Glutamatergic neuron (in vitro differentiated cells): ENCODE data around the gene MAP2. TPM values are rescaled to one million over a fixed set of nuclear protein-coding genes. Genes with fewer than 3 reads are reported as not detected.

Source experiments
- DNase-seq: peaks from one replicate; pipeline ENCODE4 v3.0.0; 2022
- H3K27ac Mint-ChIP-seq: one replicate; pipeline ENCODE4 v1.8.0; 2020; ENCODE audit warnings: mild to moderate bottlenecking, mixed read lengths, inconsistent platforms; ENCODE audit not compliant: unreplicated experiment
- H3K27me3 Mint-ChIP-seq: one replicate; pipeline ENCODE4 v1.8.0; 2020; ENCODE audit warnings: mild to moderate bottlenecking, moderate library complexity, mixed read lengths, inconsistent platforms; ENCODE audit not compliant: unreplicated experiment
- H3K36me3 Mint-ChIP-seq: one replicate; pipeline ENCODE4 v1.8.0; 2020; ENCODE audit warnings: mild to moderate bottlenecking, mixed read lengths, inconsistent platforms; ENCODE audit not compliant: unreplicated experiment
- H3K4me1 Mint-ChIP-seq: one replicate; pipeline ENCODE4 v1.8.0; 2020; ENCODE audit warnings: mild to moderate bottlenecking, low read depth, mixed read lengths, inconsistent platforms; ENCODE audit not compliant: unreplicated experiment
- H3K4me3 Mint-ChIP-seq: one replicate; pipeline ENCODE4 v1.8.0; 2020; ENCODE audit warnings: mild to moderate bottlenecking, mixed read lengths, inconsistent platforms; ENCODE audit not compliant: unreplicated experiment
- H3K9me3 Mint-ChIP-seq: one replicate; pipeline ENCODE4 v1.8.0; 2020; ENCODE audit warnings: mild to moderate bottlenecking, moderate library complexity, mixed read lengths, inconsistent platforms; ENCODE audit not compliant: unreplicated experiment
- CTCF ChIP-seq: fragments of 200-600 bp; sonication (generic); IDR thresholded peaks from one replicate; pipeline ENCODE4 v1.5.0; 2021; ENCODE audit not compliant: partially characterized antibody, unreplicated experiment
- total RNA-seq: library from RNA; stranded (reverse); fragmentation: NEBNext Ultra II Directional; extraction: Animal tissue kit (Norgen Biotek cat#: 25700); gene quantifications from one replicate; pipeline ENCODE4 v1.2.1, GENCODE V29; 2021; ENCODE audit not compliant: unreplicated experiment

MAP2 gene
- total RNA-seq, 1 donor from 2014 or later = 177 TPM

GRCh38 chr2:209505410-209505809 lies 81.6 kb downstream of the MAP2 start:
- TF ChIP-seq CTCF = no peak
- H3K4me1 Mint-ChIP-seq = no peaks in the 10 kb centered on the region
- no peaks in the 10 kb centered on the region for H3K9me3 Mint-ChIP-seq
- peaks cover 2% of the 10 kb centered on the region for H3K27me3 Mint-ChIP-seq
- no peak for DNase-seq
- no peaks in the 10 kb centered on the region for H3K36me3 Mint-ChIP-seq
- H3K4me3 Mint-ChIP-seq = no peak overlapping the region
- no peak overlapping the region for H3K27ac Mint-ChIP-seq

GRCh38 chr2:209508255-209508654 lies 84.4 kb downstream of the MAP2 start:
- Mint-ChIP-seq H3K27me3 (peaks cover under 1% of the 10 kb centered on the region), H3K4me1 (no peaks in the 10 kb centered on the region), H3K36me3 (no peaks in the 10 kb centered on the region), H3K27ac (no peak overlapping the region), H3K9me3 (no peaks in the 10 kb centered on the region), H3K4me3 (no peak overlapping the region)
- TF ChIP-seq CTCF = no peak
- no peak for DNase-seq

GRCh38 chr2:209511637-209512036 lies 87.8 kb downstream of the MAP2 start:
- H3K27me3 Mint-ChIP-seq = peaks cover 3% of the 10 kb centered on the region
- H3K27ac Mint-ChIP-seq = no peak overlapping the region
- no peak for DNase-seq
- TF ChIP-seq CTCF = no peak
- no peaks in the 10 kb centered on the region for H3K4me1 Mint-ChIP-seq
- no peaks in the 10 kb centered on the region for H3K36me3 Mint-ChIP-seq
- H3K4me3 Mint-ChIP-seq = no peak overlapping the region
- H3K9me3 Mint-ChIP-seq = no peaks in the 10 kb centered on the region

GRCh38 chr2:209512971-209513370 lies 89.1 kb downstream of the MAP2 start:
- DNase-seq = no peak
- H3K9me3 Mint-ChIP-seq = no peaks in the 10 kb centered on the region
- H3K4me1 Mint-ChIP-seq = peaks cover 4% of the 10 kb centered on the region
- H3K27me3 Mint-ChIP-seq = peaks cover 6% of the 10 kb centered on the region
- TF ChIP-seq CTCF = no peak
- H3K27ac Mint-ChIP-seq = no peak overlapping the region
- H3K36me3 Mint-ChIP-seq = no peaks in the 10 kb centered on the region
- H3K4me3 Mint-ChIP-seq = no peak overlapping the region

GRCh38 chr2:209517436-209517835 lies 93.6 kb downstream of the MAP2 start:
- Mint-ChIP-seq H3K9me3 (no peaks in the 10 kb centered on the region), H3K4me3 (no peak overlapping the region), H3K36me3 (no peaks in the 10 kb centered on the region), H3K4me1 (peaks cover 31% of the 10 kb centered on the region), H3K27me3 (peaks cover 6% of the 10 kb centered on the region), H3K27ac (no peak overlapping the region)
- DNase-seq = no peak
- no peak for TF ChIP-seq CTCF
